ENCODE measurements around the gene DDRGK1.

Gene DDRGK1

DNA sequence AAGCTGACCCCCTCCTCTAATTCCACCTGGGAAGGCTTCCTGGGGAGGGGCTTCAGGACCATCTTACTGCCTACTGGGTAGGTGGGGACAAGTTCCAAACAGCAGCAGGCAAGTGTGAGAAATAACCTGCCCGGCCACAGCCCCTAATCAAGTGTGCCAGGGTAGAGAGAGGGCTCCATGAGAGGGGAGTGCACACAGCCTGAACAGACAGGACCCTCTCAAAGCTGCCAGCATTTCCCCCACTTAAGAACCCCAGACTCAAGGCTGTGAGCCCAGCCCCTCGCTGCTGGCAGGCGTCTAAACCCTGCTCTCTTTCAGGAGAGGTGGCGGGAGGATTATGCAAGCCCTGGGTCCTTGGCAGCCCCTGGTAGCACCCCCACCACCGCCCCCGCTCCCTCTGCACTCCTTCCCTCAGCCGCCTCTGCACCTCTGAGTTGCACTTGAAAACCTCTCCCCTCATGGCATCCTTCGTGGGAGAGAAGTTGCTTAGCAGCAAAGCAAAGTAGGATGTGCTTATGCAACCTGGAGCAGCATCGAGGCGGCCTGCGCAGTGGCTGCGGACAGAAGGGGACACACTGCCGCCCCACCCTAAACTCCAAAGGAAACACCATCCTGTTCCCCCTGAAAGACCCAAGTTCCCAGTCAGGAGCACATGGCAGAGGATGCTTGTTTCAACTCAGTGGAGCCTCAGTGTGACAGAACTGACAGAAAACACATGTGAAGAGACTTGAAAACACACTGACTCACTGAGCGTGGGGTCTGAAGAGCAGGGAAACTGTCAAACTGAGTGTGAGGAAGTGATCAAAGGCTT, 10.5 kb downstream of the DDRGK1 start:
- Histone ChIP-seq H3K4ac (ENCODE audit: low read depth in 1 of 2, low read length in 2 of 2) (no peak overlapping the region), H3K4me3 (ENCODE audit: insufficient read depth in 1 of 2, low read depth in 1 of 2, low read length in 2 of 2) (no peak overlapping the region), H3K18ac (ENCODE audit: low read depth in 1 of 2, low read length in 2 of 2) (no peak overlapping the region), H3K9ac (ENCODE audit: low read length) (no peak overlapping the region), H2BK15ac (ENCODE audit: low read depth, poor library complexity, severe bottlenecking) (no peak overlapping the region), H3K27me3 (ENCODE audit: control insufficient read depth in 1 of 2, insufficient read depth in 1 of 2, low read length in 2 of 2) (no peaks in the 10 kb centered on the region), H3K4me1 (ENCODE audit: control insufficient read depth, insufficient read depth, low read depth, low read length) (no peaks in the 10 kb centered on the region), H3K79me1 (replicated peaks; ENCODE audit: low read length, poor library complexity, severe bottlenecking) (peaks cover 16% of the 10 kb centered on the region), H4K91ac (ENCODE audit: low read length) (no peak overlapping the region), H3K27ac (ENCODE audit: low read length, poor library complexity, severe bottlenecking) (no peak overlapping the region), H2BK5ac (ENCODE audit: low read depth, low read length, poor library complexity, severe bottlenecking) (no peak overlapping the region), H2BK12ac (ENCODE audit: low read length in 2 of 2) (no peak overlapping the region), H3K36me3 (ENCODE audit: control insufficient read depth in 1 of 2, insufficient read depth in 2 of 2, low read depth in 1 of 2, low read length in 2 of 2) (peaks cover 74 to 89% of the 10 kb centered on the region in 2 experiments), H3K9me3 (ENCODE audit: control insufficient read depth, low read length) (no peaks in the 10 kb centered on the region), H2BK120ac (ENCODE audit: low read depth, low read length) (no peak overlapping the region), H3K14ac (ENCODE audit: low read length in 2 of 2) (no peak overlapping the region), H2AK5ac (ENCODE audit: low read length, severe bottlenecking) (no peak overlapping the region), H3K4me2 (ENCODE audit: low read length, poor library complexity, severe bottlenecking) (no peak overlapping the region), H3K23ac (ENCODE audit: low read length in 2 of 2) (no peak overlapping the region), H2AFZ (ENCODE audit: low read depth, low read length) (no peak overlapping the region), H4K8ac (ENCODE audit: low read length) (no peak overlapping the region)
- no peak for DNase-seq
- 97% methylated on average over 14 of the region's 14 CpGs for WGBS

DNA sequence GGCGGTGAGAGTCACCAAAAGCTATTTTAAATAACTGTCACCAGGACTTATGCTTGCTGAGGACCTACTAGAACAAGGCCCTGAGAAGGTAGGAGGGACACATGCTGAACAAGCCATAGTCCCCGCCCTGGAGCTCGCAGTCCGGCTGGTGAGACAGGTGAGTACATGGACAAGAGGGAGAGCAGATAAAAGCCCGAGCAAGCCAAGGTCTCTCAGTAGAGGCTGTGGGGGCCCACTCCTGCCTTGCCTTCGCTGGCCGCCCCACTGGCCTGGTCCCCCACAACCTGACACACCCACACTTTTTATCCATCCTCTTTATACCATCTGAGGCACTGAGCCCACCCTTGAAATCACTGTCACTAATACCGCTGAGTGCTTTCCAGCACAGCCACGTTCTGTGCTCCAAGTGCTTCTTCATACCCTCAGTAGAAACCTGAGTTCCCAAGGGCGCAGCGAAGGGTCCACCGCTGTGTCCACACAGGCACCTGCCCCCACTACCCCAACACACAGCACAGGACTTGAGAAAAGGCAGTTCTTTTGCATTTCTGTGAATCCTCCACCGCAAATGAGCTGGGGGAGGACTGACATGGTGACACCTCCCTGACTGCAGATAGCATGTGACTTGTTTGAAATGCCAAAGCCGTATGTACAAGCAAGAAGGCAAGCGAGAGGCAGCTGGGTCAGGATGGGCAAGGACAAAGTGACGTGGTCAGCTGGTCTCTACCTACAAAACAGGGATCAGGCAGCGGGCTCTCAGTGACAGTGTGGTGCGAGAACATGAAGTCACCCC, 12.1 kb downstream of the DDRGK1 start:
- 98% methylated on average over 18 of the region's 18 CpGs for WGBS
- Histone ChIP-seq H3K4me2 (ENCODE audit: low read length, poor library complexity, severe bottlenecking) (no peak overlapping the region), H3K27me3 (ENCODE audit: control insufficient read depth in 1 of 2, insufficient read depth in 1 of 2, low read length in 2 of 2) (no peaks in the 10 kb centered on the region), H2BK5ac (ENCODE audit: low read depth, low read length, poor library complexity, severe bottlenecking) (no peak overlapping the region), H3K27ac (ENCODE audit: low read length, poor library complexity, severe bottlenecking) (no peak overlapping the region), H4K91ac (ENCODE audit: low read length) (no peak overlapping the region), H3K79me1 (replicated peaks; ENCODE audit: low read length, poor library complexity, severe bottlenecking) (peaks cover 16% of the 10 kb centered on the region), H3K4me1 (ENCODE audit: control insufficient read depth, insufficient read depth, low read depth, low read length) (no peaks in the 10 kb centered on the region), H3K9ac (ENCODE audit: low read length) (no peak overlapping the region), H3K18ac (ENCODE audit: low read depth in 1 of 2, low read length in 2 of 2) (no peak overlapping the region), H2BK120ac (ENCODE audit: low read depth, low read length) (no peak overlapping the region), H4K8ac (ENCODE audit: low read length) (no peak overlapping the region), H2AK5ac (ENCODE audit: low read length, severe bottlenecking) (no peak overlapping the region), H3K9me3 (ENCODE audit: control insufficient read depth, low read length) (no peaks in the 10 kb centered on the region), H3K4ac (ENCODE audit: low read depth in 1 of 2, low read length in 2 of 2) (no peak overlapping the region), H2BK15ac (ENCODE audit: low read depth, poor library complexity, severe bottlenecking) (no peak overlapping the region), H2AFZ (ENCODE audit: low read depth, low read length) (no peak overlapping the region), H3K36me3 (ENCODE audit: control insufficient read depth in 1 of 2, insufficient read depth in 2 of 2, low read depth in 1 of 2, low read length in 2 of 2) (peaks cover 70 to 84% of the 10 kb centered on the region in 2 experiments), H3K23ac (ENCODE audit: low read length in 2 of 2) (no peak overlapping the region), H2BK12ac (ENCODE audit: low read length in 2 of 2) (no peak overlapping the region), H3K14ac (ENCODE audit: low read length in 2 of 2) (no peak overlapping the region), H3K4me3 (ENCODE audit: insufficient read depth in 1 of 2, low read depth in 1 of 2, low read length in 2 of 2) (no peak overlapping the region)
- no peak for DNase-seq

DNA sequence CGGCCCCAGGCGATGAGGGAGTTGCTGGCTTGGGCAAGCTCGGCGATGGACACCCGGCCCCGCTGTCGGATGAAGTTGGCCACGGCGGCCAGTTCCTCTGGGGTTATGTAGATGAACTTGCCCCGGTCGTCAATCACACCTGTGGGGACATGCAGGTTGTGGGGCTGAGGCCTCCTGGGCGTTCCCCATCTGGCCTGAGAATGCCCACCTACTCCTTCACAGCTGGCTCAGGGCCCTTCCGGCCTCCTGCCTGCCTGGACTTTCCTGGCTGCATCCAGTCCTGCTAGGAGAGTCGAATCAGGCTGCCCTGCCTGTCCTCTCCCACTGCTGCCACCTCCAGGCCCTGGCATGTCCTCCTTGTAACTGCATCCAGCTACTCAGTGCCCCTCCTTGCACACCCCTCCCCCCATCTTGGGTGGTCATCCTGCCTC, 13.8 kb downstream of the DDRGK1 start:
- Histone ChIP-seq H3K9ac (ENCODE audit: low read length) (no peak overlapping the region), H2AFZ (ENCODE audit: low read depth, low read length) (no peak overlapping the region), H2AK5ac (ENCODE audit: low read length, severe bottlenecking) (no peak overlapping the region), H3K14ac (ENCODE audit: low read length in 2 of 2) (no peak overlapping the region), H3K4ac (ENCODE audit: low read depth in 1 of 2, low read length in 2 of 2) (no peak overlapping the region), H2BK5ac (ENCODE audit: low read depth, low read length, poor library complexity, severe bottlenecking) (no peak overlapping the region), H4K91ac (ENCODE audit: low read length) (no peak overlapping the region), H3K4me1 (ENCODE audit: control insufficient read depth, insufficient read depth, low read depth, low read length) (no peaks in the 10 kb centered on the region), H3K4me2 (ENCODE audit: low read length, poor library complexity, severe bottlenecking) (no peak overlapping the region), H3K79me1 (replicated peaks; ENCODE audit: low read length, poor library complexity, severe bottlenecking) (peaks cover 10% of the 10 kb centered on the region), H3K4me3 (ENCODE audit: insufficient read depth in 1 of 2, low read depth in 1 of 2, low read length in 2 of 2) (no peak overlapping the region), H4K8ac (ENCODE audit: low read length) (no peak overlapping the region), H3K18ac (ENCODE audit: low read depth in 1 of 2, low read length in 2 of 2) (no peak overlapping the region), H3K9me3 (ENCODE audit: control insufficient read depth, low read length) (no peaks in the 10 kb centered on the region), H3K27ac (ENCODE audit: low read length, poor library complexity, severe bottlenecking) (no peak overlapping the region), H3K27me3 (ENCODE audit: control insufficient read depth in 1 of 2, insufficient read depth in 1 of 2, low read length in 2 of 2) (no peaks in the 10 kb centered on the region), H2BK120ac (ENCODE audit: low read depth, low read length) (no peak overlapping the region), H2BK12ac (ENCODE audit: low read length in 2 of 2) (no peak overlapping the region), H2BK15ac (ENCODE audit: low read depth, poor library complexity, severe bottlenecking) (no peak overlapping the region), H3K23ac (ENCODE audit: low read length in 2 of 2) (no peak overlapping the region), H3K36me3 (ENCODE audit: control insufficient read depth in 1 of 2, insufficient read depth in 2 of 2, low read depth in 1 of 2, low read length in 2 of 2) (peaks cover 65 to 70% of the 10 kb centered on the region in 2 experiments)
- WGBS: 94% methylated on average over 14 of the region's 14 CpGs
- DNase-seq: no peak

DNA sequence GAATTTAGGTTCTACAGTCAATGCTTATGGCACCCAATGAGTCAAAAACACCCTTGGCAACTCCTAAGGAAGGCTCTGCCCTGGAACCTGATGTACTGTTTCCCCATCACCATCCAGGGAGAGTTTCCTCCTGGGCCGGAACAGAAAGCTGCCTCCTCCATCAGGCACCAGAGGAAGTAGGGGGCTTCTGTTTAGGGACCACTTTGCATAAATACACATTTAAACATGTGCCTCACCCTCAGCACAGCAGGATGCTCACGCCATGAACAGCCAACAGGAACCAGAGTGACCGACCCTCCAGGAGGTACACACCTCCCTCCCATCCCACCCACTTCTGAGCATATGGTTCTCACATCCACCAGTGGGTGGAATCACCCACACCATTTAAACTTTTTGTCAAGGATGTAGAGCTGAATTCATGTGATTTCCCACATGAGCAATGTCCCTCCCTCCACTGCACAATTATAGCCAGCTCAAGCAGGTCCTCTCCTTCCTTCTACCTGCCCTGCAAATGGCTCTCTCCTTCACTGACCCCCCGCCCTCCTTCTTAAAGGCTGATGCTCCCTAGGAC, 14.8 kb downstream of the DDRGK1 start:
- Histone ChIP-seq H3K18ac (ENCODE audit: low read depth in 1 of 2, low read length in 2 of 2) (no peak overlapping the region), H4K8ac (ENCODE audit: low read length) (no peak overlapping the region), H4K91ac (ENCODE audit: low read length) (no peak overlapping the region), H3K9me3 (ENCODE audit: control insufficient read depth, low read length) (no peaks in the 10 kb centered on the region), H3K27me3 (ENCODE audit: control insufficient read depth in 1 of 2, insufficient read depth in 1 of 2, low read length in 2 of 2) (no peaks in the 10 kb centered on the region), H3K4ac (ENCODE audit: low read depth in 1 of 2, low read length in 2 of 2) (no peak overlapping the region), H2BK5ac (ENCODE audit: low read depth, low read length, poor library complexity, severe bottlenecking) (no peak overlapping the region), H3K27ac (ENCODE audit: low read length, poor library complexity, severe bottlenecking) (no peak overlapping the region), H3K4me2 (ENCODE audit: low read length, poor library complexity, severe bottlenecking) (no peak overlapping the region), H2AFZ (ENCODE audit: low read depth, low read length) (no peak overlapping the region), H3K14ac (ENCODE audit: low read length in 2 of 2) (no peak overlapping the region), H2AK5ac (ENCODE audit: low read length, severe bottlenecking) (no peak overlapping the region), H3K79me1 (replicated peaks; ENCODE audit: low read length, poor library complexity, severe bottlenecking) (peaks cover 5% of the 10 kb centered on the region), H3K4me1 (ENCODE audit: control insufficient read depth, insufficient read depth, low read depth, low read length) (no peaks in the 10 kb centered on the region), H3K4me3 (ENCODE audit: insufficient read depth in 1 of 2, low read depth in 1 of 2, low read length in 2 of 2) (no peak overlapping the region), H2BK120ac (ENCODE audit: low read depth, low read length) (no peak overlapping the region), H2BK15ac (ENCODE audit: low read depth, poor library complexity, severe bottlenecking) (no peak overlapping the region), H3K9ac (ENCODE audit: low read length) (no peak overlapping the region), H2BK12ac (ENCODE audit: low read length in 2 of 2) (no peak overlapping the region), H3K23ac (ENCODE audit: low read length in 2 of 2) (no peak overlapping the region), H3K36me3 (ENCODE audit: control insufficient read depth in 1 of 2, insufficient read depth in 2 of 2, low read depth in 1 of 2, low read length in 2 of 2) (peaks cover 55 to 59% of the 10 kb centered on the region in 2 experiments)
- WGBS: 90% methylated on average over 4 of the region's 4 CpGs
- DNase-seq: no peak
